Measurements from ENCODE around the gene AIF1. TPM values are rescaled to one million over a fixed set of nuclear protein-coding genes. Genes with fewer than 3 reads are reported as not detected.

The AIF1 gene
- total RNA-seq, 2 donors from 2014 or later: 8.1 to 13.2 TPM

- peak overlapping the region; percentile 97 for H3K27ac Mint-ChIP-seq
- DNase-seq: no peak
- H3K4me1 Mint-ChIP-seq: peaks cover 37% of the 10 kb centered on the region
- peaks cover 2% of the 10 kb centered on the region for H3K36me3 Mint-ChIP-seq (ENCODE audit: low read depth)
- no peaks in the 10 kb centered on the region for H3K27me3 Mint-ChIP-seq
- H3K9me3 ChIP-seq (ENCODE audit: control insufficient read depth, low read length, poor library complexity, severe bottlenecking): no peaks in the 10 kb centered on the region
- peak overlapping the region; percentile 96 for H3K4me3 Mint-ChIP-seq
- peak; percentile 27 for ATAC-seq
These were observed 36.7 kb downstream of the AIF1 start for GRCh38 chr6:31651602-31652191.

- Mint-ChIP-seq H3K36me3 (ENCODE audit: low read depth) (peaks cover 2% of the 10 kb centered on the region), H3K4me3 (peak overlapping the region; percentile 96), H3K27ac (peak overlapping the region; percentile 97), H3K4me1 (peaks cover 42% of the 10 kb centered on the region), H3K27me3 (no peaks in the 10 kb centered on the region)
- ATAC-seq (peak; percentile 74), DNase-seq (peak in 2 of 3 donors; percentile 66 to 75)
- H3K9me3 ChIP-seq (ENCODE audit: control insufficient read depth, low read length, poor library complexity, severe bottlenecking): no peaks in the 10 kb centered on the region
These were observed 38.1 kb downstream of the AIF1 start for GRCh38 chr6:31652925-31653724.

GRCh38 chr6:31654574-31655348, 39.7 kb downstream of the AIF1 start:
- no peak overlapping the region for H3K4me3 Mint-ChIP-seq
- peaks cover 2% of the 10 kb centered on the region for H3K36me3 Mint-ChIP-seq (ENCODE audit: low read depth)
- DNase-seq: no peak
- H3K27me3 Mint-ChIP-seq: no peaks in the 10 kb centered on the region
- no peaks in the 10 kb centered on the region for H3K9me3 ChIP-seq (ENCODE audit: control insufficient read depth, low read length, poor library complexity, severe bottlenecking)
- H3K4me1 Mint-ChIP-seq: peaks cover 53% of the 10 kb centered on the region
- no peak overlapping the region for H3K27ac Mint-ChIP-seq
- ATAC-seq: no peak

- H3K36me3 Mint-ChIP-seq (ENCODE audit: low read depth): peaks cover 2% of the 10 kb centered on the region
- peaks cover 57% of the 10 kb centered on the region for H3K4me1 Mint-ChIP-seq
- H3K4me3 Mint-ChIP-seq: peak within 1 kb of the TSS; percentile 50
- no peaks in the 10 kb centered on the region for H3K27me3 Mint-ChIP-seq
- peak within 1 kb of the TSS; percentile 67 for H3K27ac Mint-ChIP-seq
- ATAC-seq: no peak
- no peaks in the 10 kb centered on the region for H3K9me3 ChIP-seq (ENCODE audit: control insufficient read depth, low read length, poor library complexity, severe bottlenecking)
- no peak for DNase-seq
These were observed 40.6 kb downstream of the AIF1 start, which contains the start of gene APOM for GRCh38 chr6:31655349-31656237. Gene APOM (plus strand): TSS chr6:31655894. CDS start chr6:31655967, 73 bp downstream.

- no peaks in the 10 kb centered on the region for H3K27me3 Mint-ChIP-seq
- peak overlapping the region; percentile 92 for H3K27ac Mint-ChIP-seq
- DNase-seq (no peak), ATAC-seq (no peak)
- H3K4me1 Mint-ChIP-seq: peaks cover 50% of the 10 kb centered on the region
- no peaks in the 10 kb centered on the region for H3K9me3 ChIP-seq (ENCODE audit: control insufficient read depth, low read length, poor library complexity, severe bottlenecking)
- H3K36me3 Mint-ChIP-seq (ENCODE audit: low read depth): peaks cover 3% of the 10 kb centered on the region
- H3K4me3 Mint-ChIP-seq: peak overlapping the region; percentile 60
These were observed 42.5 kb downstream of the AIF1 start for GRCh38 chr6:31657406-31658157.

GRCh38 chr6:31658158-31658688, 43.2 kb downstream of the AIF1 start:
- H3K27me3 Mint-ChIP-seq: no peaks in the 10 kb centered on the region
- ATAC-seq (no peak), DNase-seq (no peak)
- H3K9me3 ChIP-seq (ENCODE audit: control insufficient read depth, low read length, poor library complexity, severe bottlenecking): no peaks in the 10 kb centered on the region
- peaks cover 3% of the 10 kb centered on the region for H3K36me3 Mint-ChIP-seq (ENCODE audit: low read depth)
- H3K4me3 Mint-ChIP-seq: peak overlapping the region; percentile 93
- peak overlapping the region; percentile 92 for H3K27ac Mint-ChIP-seq
- H3K4me1 Mint-ChIP-seq: peaks cover 49% of the 10 kb centered on the region

- Mint-ChIP-seq H3K4me3 (peak overlapping the region; percentile 93), H3K4me1 (peaks cover 58% of the 10 kb centered on the region), H3K27me3 (no peaks in the 10 kb centered on the region), H3K27ac (peak overlapping the region; percentile 92), H3K36me3 (ENCODE audit: low read depth) (peaks cover 5% of the 10 kb centered on the region)
- H3K9me3 ChIP-seq (ENCODE audit: control insufficient read depth, low read length, poor library complexity, severe bottlenecking): no peaks in the 10 kb centered on the region
- no peak for DNase-seq
- no peak for ATAC-seq
These were observed 44.1 kb downstream of the AIF1 start for GRCh38 chr6:31658983-31659648.

GRCh38 chr6:31659649-31660380, 44.8 kb downstream of the AIF1 start:
- no peaks in the 10 kb centered on the region for H3K27me3 Mint-ChIP-seq
- peak overlapping the region; percentile 92 for H3K27ac Mint-ChIP-seq
- H3K9me3 ChIP-seq (ENCODE audit: control insufficient read depth, low read length, poor library complexity, severe bottlenecking): no peaks in the 10 kb centered on the region
- peaks cover 9% of the 10 kb centered on the region for H3K36me3 Mint-ChIP-seq (ENCODE audit: low read depth)
- peak overlapping the region; percentile 93 for H3K4me3 Mint-ChIP-seq
- DNase-seq (no peak), ATAC-seq (peak; percentile 48)
- peaks cover 65% of the 10 kb centered on the region for H3K4me1 Mint-ChIP-seq

GRCh38 chr6:31660381-31661261, 45.6 kb downstream of the AIF1 start, which contains the start of gene C6orf47:
Gene C6orf47 (minus strand): TSS chr6:31660778. CDS start chr6:31659947, 831 bp downstream.
- Mint-ChIP-seq H3K27ac (peak within 1 kb of the TSS; percentile 92), H3K36me3 (ENCODE audit: low read depth) (peaks cover 8% of the 10 kb centered on the region), H3K27me3 (no peaks in the 10 kb centered on the region), H3K4me1 (peaks cover 61% of the 10 kb centered on the region), H3K4me3 (peak within 1 kb of the TSS; percentile 93)
- peak; percentile 50 to 71 (median 67) for DNase-seq
- peak; percentile 68 for ATAC-seq
- no peaks in the 10 kb centered on the region for H3K9me3 ChIP-seq (ENCODE audit: control insufficient read depth, low read length, poor library complexity, severe bottlenecking)
